ENCODE data around the gene PWWP2B. TPM values are rescaled to one million over a fixed set of nuclear protein-coding genes. Genes with fewer than 3 reads are reported as not detected.
"Not testable (repeated sequence)": the region's sequence is repeated elsewhere in the genome, so short reads cannot be mapped to it uniquely, and the experiment has no call there.

The PWWP2B gene
- total RNA-seq, 1 experiment from 2014 or later, result 4.2 TPM

GRCh38 chr10:132379026-132379425, 18.0 kb upstream of the PWWP2B start:
- not testable (repeated sequence) for H3K27me3 ChIP-seq (replicated peaks); H3K4me3 ChIP-seq; H3K36me3 ChIP-seq; DNase-seq (ENCODE audit: low read depth in 1 of 2, low spot score in 2 of 2); H3K27ac ChIP-seq; H3K4me1 ChIP-seq (replicated peaks); H3K9me3 ChIP-seq (replicated peaks)

GRCh38 chr10:132380986-132381385, 16.0 kb upstream of the PWWP2B start:
- H3K4me1 ChIP-seq (replicated peaks); H3K4me3 ChIP-seq; H3K27me3 ChIP-seq (replicated peaks); H3K36me3 ChIP-seq; H3K9me3 ChIP-seq (replicated peaks); DNase-seq (ENCODE audit: low read depth in 1 of 2, low spot score in 2 of 2); H3K27ac ChIP-seq: not testable (repeated sequence)

DNA sequence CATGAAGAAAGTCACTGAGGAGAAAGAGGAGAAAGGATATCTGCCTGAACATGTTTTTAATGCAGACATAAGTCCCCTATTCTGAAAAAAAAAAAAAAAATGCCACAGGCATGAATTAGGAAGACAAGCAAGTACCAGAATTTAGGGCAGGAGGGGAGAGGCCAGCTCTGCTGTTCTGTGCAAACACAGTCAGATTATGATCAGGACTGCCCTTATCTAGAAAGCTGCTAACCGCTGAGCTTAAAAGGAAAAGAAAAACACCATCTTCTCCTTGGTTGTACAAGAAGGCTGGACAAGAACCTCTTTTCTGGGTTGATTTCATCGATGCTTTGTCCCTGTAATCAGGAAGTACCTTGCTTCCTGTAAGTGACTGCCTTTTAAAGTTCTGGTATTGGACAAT, 15.3 kb upstream of the PWWP2B start:
- H3K4me3 ChIP-seq, result no peak overlapping the region
- H3K27ac ChIP-seq, result no peak overlapping the region
- H3K27me3 ChIP-seq (replicated peaks), result 0 out of 2 replicates have a peak, but pooled peaks cover 3% of the 10 kb centered on the region
- no peaks in the 10 kb centered on the region for H3K36me3 ChIP-seq
- no peak for DNase-seq (ENCODE audit: low read depth in 1 of 2, low spot score in 2 of 2)
- H3K9me3 ChIP-seq (replicated peaks), result no peaks in the 10 kb centered on the region
- H3K4me1 ChIP-seq (replicated peaks), result no peaks in the 10 kb centered on the region

DNA sequence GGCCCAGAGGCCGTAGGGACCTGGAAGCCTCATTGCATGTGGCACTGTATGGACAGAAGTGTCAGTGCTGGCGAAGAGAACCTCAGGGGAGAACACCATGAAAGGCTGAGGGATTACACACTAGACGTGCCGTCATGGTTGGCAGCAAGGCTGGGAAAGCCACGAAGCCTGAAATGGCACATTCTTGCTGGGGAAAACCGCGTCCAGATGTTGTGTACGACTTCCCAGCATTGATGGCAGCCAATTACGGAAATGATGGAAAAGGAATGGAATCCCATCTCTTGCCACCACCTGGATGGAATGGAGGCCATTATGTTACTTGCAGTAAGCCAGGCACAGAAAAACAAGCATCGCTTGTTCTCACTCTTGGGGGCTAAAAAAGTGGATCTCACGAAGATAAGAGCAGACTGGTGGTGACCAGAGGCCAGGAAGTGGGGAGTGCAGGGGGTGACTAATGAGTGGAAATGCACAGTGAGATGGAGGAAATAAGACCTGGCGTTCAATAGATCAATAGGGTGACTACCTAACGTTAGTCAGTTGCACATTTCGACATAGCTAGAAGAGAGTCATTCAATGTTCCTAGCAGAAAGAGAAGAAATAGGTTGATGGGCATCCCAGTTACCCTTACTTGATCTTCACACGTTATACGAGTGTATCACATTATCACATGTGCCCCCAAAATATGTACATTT, 14.6 kb upstream of the PWWP2B start:
- no peak overlapping the region for H3K4me3 ChIP-seq
- H3K27ac ChIP-seq, result no peak overlapping the region
- DNase-seq (ENCODE audit: low read depth in 1 of 2, low spot score in 2 of 2), result no peak
- no peaks in the 10 kb centered on the region for H3K9me3 ChIP-seq (replicated peaks)
- H3K36me3 ChIP-seq, result no peaks in the 10 kb centered on the region
- no peaks in the 10 kb centered on the region for H3K4me1 ChIP-seq (replicated peaks)
- 0 out of 2 replicates have a peak, but pooled peaks cover 3% of the 10 kb centered on the region for H3K27me3 ChIP-seq (replicated peaks)

- H3K9me3 ChIP-seq (replicated peaks), result no peaks in the 10 kb centered on the region
Measured at GRCh38 chr10:132383101-132383500, 13.9 kb upstream of the PWWP2B start.

DNA sequence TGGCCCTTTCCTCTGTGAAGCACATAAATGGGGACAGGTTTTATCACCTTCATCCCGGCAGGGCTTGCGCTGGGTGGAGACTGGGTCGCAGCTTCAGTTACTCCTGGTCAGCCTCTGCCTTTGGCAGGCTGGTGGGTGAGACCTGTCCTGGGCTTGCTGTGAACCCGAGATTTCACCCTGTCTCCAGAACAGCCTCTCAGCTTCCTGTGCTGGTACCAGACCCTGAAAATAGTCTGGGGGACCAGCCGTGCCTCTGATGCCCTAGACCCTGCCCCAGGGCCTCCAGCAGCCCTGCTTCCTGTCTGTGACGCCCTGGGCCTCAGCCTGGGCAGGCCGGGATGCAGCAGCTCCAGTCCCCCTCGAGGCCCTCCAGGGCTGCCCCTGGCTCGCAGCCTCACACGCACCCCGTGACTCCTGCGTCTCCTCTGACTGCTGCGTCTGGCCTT, 13.2 kb upstream of the PWWP2B start:
- no peaks in the 10 kb centered on the region for H3K4me1 ChIP-seq (replicated peaks)
- no peak overlapping the region for H3K27ac ChIP-seq
- H3K27me3 ChIP-seq (replicated peaks), result 0 out of 2 replicates have a peak, but pooled peaks cover 3% of the 10 kb centered on the region
- no peaks in the 10 kb centered on the region for H3K36me3 ChIP-seq
- no peak overlapping the region for H3K4me3 ChIP-seq
- H3K9me3 ChIP-seq (replicated peaks), result no peaks in the 10 kb centered on the region
- DNase-seq (ENCODE audit: low read depth in 1 of 2, low spot score in 2 of 2), result no peak

More at GRCh38 chr10:132383101-132383500, 13.9 kb upstream of the PWWP2B start:
- H3K4me1 ChIP-seq (replicated peaks), result no peaks in the 10 kb centered on the region
- 0 out of 2 replicates have a peak, but pooled peaks cover 3% of the 10 kb centered on the region for H3K27me3 ChIP-seq (replicated peaks)
- H3K27ac ChIP-seq, result no peak overlapping the region
- no peak overlapping the region for H3K4me3 ChIP-seq
- DNase-seq (ENCODE audit: low read depth in 1 of 2, low spot score in 2 of 2), result no peak
- no peaks in the 10 kb centered on the region for H3K36me3 ChIP-seq

- Histone ChIP-seq H3K4me3 (no peak overlapping the region), H3K9me3 (replicated peaks) (no peaks in the 10 kb centered on the region), H3K4me1 (replicated peaks) (no peaks in the 10 kb centered on the region), H3K36me3 (no peaks in the 10 kb centered on the region), H3K27ac (no peak overlapping the region), H3K27me3 (replicated peaks) (0 out of 2 replicates have a peak, but pooled peaks cover 3% of the 10 kb centered on the region)
- no peak for DNase-seq (ENCODE audit: low read depth in 1 of 2, low spot score in 2 of 2)
Measured at GRCh38 chr10:132384618-132385388, 12.2 kb upstream of the PWWP2B start.

DNA sequence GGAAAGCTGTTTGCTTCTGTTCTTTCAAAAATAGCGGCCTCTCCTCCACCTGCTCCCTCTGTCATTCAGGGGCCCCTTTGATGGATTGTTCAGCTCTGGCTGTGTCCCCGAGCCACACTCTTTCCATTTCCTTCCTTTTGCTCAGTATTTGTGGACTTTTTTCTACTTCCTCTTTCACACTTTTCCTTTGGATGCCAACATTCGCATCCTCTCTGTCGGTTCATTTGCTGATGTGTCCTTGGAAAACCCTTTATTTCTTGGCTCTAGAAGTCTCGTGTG, 11.7 kb upstream of the PWWP2B start:
- Histone ChIP-seq H3K27me3 (replicated peaks) (0 out of 2 replicates have a peak, but pooled peaks cover 3% of the 10 kb centered on the region), H3K36me3 (no peaks in the 10 kb centered on the region), H3K9me3 (replicated peaks) (no peaks in the 10 kb centered on the region), H3K4me1 (replicated peaks) (no peaks in the 10 kb centered on the region), H3K27ac (no peak overlapping the region), H3K4me3 (no peak overlapping the region)
- no peak for DNase-seq (ENCODE audit: low read depth in 1 of 2, low spot score in 2 of 2)

DNA sequence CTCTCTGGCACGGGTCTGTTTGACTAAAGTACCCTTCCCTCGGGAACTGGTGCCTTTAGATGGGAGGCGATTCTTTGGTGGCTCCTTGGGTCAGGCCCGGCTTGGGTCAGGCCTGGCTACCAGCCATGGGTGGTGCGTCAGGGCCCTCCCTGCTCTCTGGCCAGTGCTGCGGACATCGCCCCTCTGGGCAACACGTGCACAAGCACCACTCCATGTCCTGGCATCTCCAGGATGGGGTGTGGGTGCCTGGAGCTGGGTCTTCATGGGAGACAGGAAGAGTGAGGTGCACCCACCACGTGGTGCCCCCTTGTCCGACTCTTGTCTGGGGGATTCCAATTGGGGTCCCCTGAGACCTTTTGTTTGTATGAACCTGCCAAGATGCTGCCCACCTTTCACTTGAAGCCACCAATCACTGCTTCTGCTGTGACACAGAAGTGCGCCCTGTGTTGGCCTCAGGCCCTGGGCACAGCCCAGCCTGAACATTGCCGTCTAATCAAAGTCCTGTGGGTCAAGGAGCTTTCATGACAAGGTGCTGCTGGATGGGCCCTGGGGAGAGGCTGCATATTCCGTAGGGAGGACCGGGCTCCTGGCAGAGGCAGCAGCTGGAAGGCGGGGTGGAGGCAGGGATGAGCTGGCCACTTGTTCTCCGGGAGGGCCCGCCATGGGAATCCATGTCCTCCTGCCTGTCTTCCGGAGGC, 11.1 kb upstream of the PWWP2B start:
- H3K27me3 ChIP-seq (replicated peaks), result no peaks in the 10 kb centered on the region
- no peaks in the 10 kb centered on the region for H3K4me1 ChIP-seq (replicated peaks)
- DNase-seq (ENCODE audit: low read depth in 1 of 2, low spot score in 2 of 2), result no peak
- H3K36me3 ChIP-seq, result no peaks in the 10 kb centered on the region
- no peak overlapping the region for H3K27ac ChIP-seq
- no peak overlapping the region for H3K4me3 ChIP-seq
- H3K9me3 ChIP-seq (replicated peaks), result no peaks in the 10 kb centered on the region

- no peak overlapping the region for H3K27ac ChIP-seq
- H3K4me1 ChIP-seq (replicated peaks), result no peaks in the 10 kb centered on the region
- no peak for DNase-seq (ENCODE audit: low read depth in 1 of 2, low spot score in 2 of 2)
- no peak overlapping the region for H3K4me3 ChIP-seq
- no peaks in the 10 kb centered on the region for H3K36me3 ChIP-seq
- H3K9me3 ChIP-seq (replicated peaks), result no peaks in the 10 kb centered on the region
- no peaks in the 10 kb centered on the region for H3K27me3 ChIP-seq (replicated peaks)
Measured at GRCh38 chr10:132386419-132386831, 10.6 kb upstream of the PWWP2B start.

DNA sequence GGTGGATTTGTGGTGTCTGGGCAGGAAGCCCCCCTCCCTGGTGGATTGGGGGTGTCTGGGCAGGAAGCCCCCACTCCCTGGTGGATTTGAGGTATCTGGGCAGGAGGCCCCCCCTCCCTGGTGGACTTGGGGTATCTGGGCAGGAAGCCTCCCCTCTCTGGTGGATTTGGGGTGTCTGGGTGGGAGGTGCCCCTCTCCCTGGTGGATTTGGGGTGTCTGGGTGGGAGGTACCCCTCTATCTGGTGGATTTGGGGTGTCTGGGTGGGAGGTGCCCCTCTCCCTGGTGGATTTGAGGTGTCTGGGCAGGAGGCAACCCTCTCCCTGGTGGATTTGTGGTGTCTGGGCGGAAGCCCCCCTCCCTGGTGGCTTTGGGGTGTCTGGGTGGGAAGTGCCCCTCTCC, 10.1 kb upstream of the PWWP2B start:
- not testable (repeated sequence) for DNase-seq (ENCODE audit: low read depth in 1 of 2, low spot score in 2 of 2); H3K4me1 ChIP-seq (replicated peaks); H3K4me3 ChIP-seq; H3K9me3 ChIP-seq (replicated peaks); H3K36me3 ChIP-seq; H3K27ac ChIP-seq; H3K27me3 ChIP-seq (replicated peaks)

DNA sequence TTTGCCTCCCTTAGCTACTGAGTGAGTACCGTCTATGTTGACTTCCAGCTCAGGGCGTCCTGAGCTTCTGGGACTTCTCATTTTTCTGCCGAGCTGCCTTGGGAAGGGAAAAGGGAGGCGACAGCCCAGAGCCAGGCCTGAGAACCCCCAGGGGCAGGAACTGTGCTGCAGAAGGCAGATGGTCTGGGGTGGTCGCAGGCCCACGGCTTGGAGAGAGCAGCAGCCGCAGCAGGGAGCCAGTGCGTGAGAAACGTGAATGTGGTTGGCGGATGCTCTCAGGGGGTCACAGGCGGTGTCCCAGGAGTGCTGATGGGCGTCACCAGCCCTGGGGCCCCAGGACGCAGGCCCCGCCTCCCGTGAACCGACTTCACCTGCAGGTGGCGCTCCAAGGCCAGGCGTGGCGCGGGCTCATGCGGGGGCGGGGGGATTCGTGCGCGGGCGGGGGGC, 9.2 kb upstream of the PWWP2B start:
- H3K27me3 ChIP-seq (replicated peaks), result no peaks in the 10 kb centered on the region
- H3K4me3 ChIP-seq, result no peak overlapping the region

DNA sequence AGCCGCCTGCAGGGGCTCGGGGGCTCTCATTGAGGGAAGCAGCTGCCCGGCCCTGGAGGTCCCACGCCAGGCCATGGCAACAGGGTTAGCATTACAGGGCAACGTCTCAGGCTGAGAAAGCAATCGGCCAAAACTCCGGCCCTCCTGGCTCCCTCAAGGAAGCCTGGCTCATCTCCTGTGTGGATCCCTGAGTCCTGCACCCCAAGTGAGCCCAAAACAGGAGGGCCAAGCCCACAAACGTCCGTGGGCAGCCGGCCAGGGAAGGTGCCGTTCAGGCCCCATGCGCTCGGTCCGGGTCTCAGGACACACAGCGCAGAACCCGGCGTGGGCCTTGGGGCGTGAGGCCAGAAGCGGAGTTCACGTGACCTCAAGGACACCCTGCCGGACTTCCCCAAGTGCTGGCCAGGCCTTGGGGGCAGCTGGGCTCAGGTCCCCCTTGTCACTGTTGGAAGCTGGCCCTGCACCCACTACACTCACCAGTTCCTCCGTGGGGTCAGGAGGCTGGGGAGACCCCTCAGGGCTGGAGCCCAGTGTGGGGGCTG, 8.0 kb upstream of the PWWP2B start:
- no peaks in the 10 kb centered on the region; the same call in 1 of the 2 replicates for H3K9me3 ChIP-seq (replicated peaks)
- H3K36me3 ChIP-seq, result no peaks in the 10 kb centered on the region
- H3K4me3 ChIP-seq, result no peak overlapping the region
- H3K4me1 ChIP-seq (replicated peaks), result no peaks in the 10 kb centered on the region
- DNase-seq (ENCODE audit: low read depth in 1 of 2, low spot score in 2 of 2), result no peak
- no peaks in the 10 kb centered on the region for H3K27me3 ChIP-seq (replicated peaks)
- no peak overlapping the region for H3K27ac ChIP-seq

More for the DNA sequence above, 9.2 kb upstream of the PWWP2B start:
- H3K9me3 ChIP-seq (replicated peaks), result no peaks in the 10 kb centered on the region; the same call in 1 of the 2 replicates
- DNase-seq (ENCODE audit: low read depth in 1 of 2, low spot score in 2 of 2), result no peak
- no peaks in the 10 kb centered on the region for H3K4me1 ChIP-seq (replicated peaks)
- no peaks in the 10 kb centered on the region for H3K36me3 ChIP-seq
- no peak overlapping the region for H3K27ac ChIP-seq

Measured in SJSA1 (cell line).